NB4 (cell line): ENCODE measurements around the gene NRCAM.

Experiments used
- CTCF ChIP-seq: IDR thresholded peaks from one replicate; pipeline ENCODE4 v1.5.1; 2012; ENCODE audit warnings: low read depth, low read length
- MAX ChIP-seq: IDR thresholded peaks from 2 replicates; pipeline ENCODE4 v1.6.1; 2011; ENCODE audit warnings: low read depth, low read length
- MYC ChIP-seq: IDR thresholded peaks from 2 replicates; pipeline ENCODE4 v1.6.1; 2011; ENCODE audit warnings: low read depth, low read length
- POLR2A ChIP-seq: IDR thresholded peaks from 2 replicates; pipeline ENCODE4 v1.6.1; 2011; ENCODE audit warnings: mild to moderate bottlenecking; ENCODE audit not compliant: insufficient read length; ENCODE audit errors: extremely low read depth

GRCh38 chr7:108321359-108321758 is 134.9 kb downstream of the NRCAM start:
- TF ChIP-seq CTCF (no peak), POLR2A (no peak), MAX (no peak), MYC (no peak)
